Glomerular visceral epithelial cell (primary cell): ENCODE measurements around the gene TCF7L1.
"Not testable (repeated sequence)": the region's sequence is repeated elsewhere in the genome, so short reads cannot be mapped to it uniquely, and the experiment has no call there.

Experiments
- DNase-seq: peaks from one replicate; pipeline ENCODE4 v3.0.0-alpha.2; 2016; ENCODE audit errors: extremely low spot score

Gene TCF7L1

GRCh38 chr2:85283641-85284040 is 150.4 kb downstream of the TCF7L1 start:
- DNase-seq = no peak

DNA sequence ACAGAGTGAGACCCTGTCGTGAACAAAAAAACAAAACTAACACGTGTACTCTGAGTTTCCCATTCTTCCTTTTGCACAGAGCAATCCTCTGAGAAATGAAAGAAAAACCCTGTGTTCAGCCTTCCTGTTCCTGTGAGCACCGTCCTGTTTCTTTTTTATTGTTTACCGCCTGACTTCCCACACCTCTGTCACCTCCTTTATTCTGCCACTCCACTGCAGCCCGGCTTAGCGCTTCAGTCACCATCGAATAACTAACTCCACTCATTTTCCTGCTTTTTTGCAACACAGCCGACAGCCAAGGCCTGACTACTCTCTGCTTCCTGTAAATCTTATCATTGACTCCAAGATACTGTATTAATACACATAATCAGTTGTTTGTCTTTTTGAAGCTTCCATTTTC is 153.7 kb downstream of the TCF7L1 start:
- no peak for DNase-seq

DNA sequence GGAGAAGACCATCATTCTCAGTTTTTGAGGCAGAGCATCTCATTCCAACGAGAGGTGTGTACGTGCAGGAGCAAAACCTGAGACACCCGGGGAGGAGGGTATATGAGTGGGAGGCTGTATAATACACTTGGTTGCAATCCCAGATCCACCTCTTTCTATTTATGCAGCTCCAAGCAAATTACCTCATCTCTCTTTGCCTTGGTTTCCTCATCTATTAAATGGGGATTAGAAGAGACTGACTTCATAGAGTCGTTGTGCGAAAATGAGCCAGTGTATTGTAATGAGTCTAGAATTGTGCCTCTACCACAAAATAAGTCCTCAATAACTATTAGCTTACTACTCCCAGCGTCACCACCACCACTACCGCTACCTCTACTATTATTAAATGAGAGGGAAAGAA is 154.5 kb downstream of the TCF7L1 start:
- no peak for DNase-seq

- peak; percentile 40 for DNase-seq
Observed at GRCh38 chr2:85288244-85288725, 155.1 kb downstream of the TCF7L1 start.

DNA sequence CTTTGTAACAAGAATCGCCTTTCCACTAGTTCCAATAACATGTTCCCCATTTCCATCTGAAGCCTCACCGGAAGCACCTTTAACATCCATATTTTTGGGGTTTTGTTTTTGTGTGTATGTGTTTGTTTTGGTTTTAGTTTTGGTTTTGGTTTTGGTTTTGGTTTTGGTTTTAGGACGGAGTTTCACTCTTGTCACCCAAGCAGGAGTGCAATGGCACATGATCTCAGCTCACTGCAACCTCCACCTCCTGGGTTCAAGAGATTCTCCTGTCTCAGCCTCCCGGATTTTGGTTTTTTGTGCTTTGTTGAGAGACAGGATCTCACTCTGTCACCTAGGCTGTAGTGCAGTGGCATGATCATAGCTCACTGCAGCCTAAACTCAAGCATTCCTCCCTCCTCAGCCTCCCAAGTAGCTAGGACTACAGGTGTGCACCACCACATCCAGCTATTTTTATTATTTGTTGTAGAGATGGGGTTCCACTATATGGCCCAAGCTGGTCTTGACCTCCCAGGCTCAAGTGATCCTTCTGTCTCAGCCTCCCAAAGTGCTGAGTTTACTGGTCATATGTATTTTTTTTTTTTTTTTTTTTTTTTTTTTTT is 158.3 kb downstream of the TCF7L1 start:
- DNase-seq = no peak

DNA sequence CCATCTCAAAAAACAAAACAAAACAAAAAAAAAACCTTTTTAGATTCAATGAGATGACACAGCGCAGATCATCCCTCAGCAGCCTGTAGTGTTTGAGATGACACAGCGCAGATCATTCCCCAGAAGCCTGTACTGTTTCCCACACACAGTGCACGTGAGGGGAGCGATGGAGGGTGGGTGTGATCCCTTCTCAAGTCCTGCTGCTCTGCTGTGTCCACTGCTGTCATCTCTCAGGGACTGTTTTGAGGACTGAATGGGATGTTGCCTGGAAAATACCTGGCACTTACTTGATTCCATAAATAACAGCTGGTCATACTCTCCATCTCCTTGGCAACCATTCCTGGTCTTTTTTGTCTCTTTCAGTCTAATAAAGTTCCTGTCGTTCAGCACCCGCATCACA is 168.9 kb downstream of the TCF7L1 start:
- DNase-seq = no peak

DNA sequence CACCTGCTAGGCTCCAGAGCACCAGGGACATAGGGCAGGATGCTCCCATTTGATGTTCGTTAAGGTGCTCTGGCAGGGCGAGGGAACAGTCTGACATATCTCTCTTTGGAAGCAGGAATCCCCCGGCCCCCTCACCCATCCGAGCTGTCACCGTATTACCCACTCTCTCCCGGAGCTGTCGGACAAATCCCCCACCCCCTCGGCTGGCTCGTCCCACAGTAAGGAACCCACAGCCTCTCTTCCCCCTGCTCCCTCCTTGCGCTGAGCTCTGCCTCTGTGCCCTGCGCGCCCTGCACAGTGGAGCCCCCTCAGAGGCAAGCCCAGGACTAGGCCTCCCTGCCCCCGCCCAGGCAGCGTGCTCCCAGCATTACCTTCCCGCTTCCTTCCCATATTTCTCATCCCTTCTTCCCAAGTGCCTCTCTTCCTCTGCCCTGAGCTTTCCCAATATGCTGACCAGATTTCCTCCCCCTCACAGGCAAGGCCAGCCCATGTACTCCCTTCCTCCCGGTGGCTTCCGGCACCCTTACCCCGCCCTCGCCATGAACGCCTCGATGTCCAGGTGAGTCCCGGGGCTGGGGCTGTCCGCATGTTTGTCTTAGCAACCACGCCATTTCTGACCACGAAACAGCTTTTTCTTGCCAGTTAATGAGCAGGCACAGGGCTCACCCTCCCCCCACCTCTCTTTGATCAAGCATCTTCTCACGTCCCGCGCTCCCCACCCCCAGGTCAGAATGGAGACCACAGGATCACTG is 170.8 kb downstream of the TCF7L1 start:
- no peak for DNase-seq

DNA sequence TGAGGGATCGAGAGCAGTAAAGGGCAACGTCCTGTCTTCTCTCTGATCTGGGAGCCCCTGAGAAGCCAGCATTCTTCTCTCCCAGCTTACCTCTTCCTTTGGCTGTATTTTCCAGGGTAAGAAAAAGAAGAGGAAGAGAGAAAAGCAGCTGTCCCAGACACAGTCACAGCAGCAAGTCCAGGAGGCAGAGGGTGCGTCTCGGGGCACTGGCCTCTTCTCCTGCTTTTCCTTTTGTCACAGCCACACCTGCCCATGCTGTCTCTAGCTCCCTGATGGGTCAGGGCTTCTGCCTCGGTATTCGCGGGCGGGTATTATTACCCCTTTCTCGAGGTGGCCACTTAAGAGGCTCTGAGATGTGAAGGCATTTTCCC is 174.3 kb downstream of the TCF7L1 start:
- no peak for DNase-seq

GRCh38 chr2:85308201-85308600 is 175.0 kb downstream of the TCF7L1 start:
- DNase-seq = no peak

DNA sequence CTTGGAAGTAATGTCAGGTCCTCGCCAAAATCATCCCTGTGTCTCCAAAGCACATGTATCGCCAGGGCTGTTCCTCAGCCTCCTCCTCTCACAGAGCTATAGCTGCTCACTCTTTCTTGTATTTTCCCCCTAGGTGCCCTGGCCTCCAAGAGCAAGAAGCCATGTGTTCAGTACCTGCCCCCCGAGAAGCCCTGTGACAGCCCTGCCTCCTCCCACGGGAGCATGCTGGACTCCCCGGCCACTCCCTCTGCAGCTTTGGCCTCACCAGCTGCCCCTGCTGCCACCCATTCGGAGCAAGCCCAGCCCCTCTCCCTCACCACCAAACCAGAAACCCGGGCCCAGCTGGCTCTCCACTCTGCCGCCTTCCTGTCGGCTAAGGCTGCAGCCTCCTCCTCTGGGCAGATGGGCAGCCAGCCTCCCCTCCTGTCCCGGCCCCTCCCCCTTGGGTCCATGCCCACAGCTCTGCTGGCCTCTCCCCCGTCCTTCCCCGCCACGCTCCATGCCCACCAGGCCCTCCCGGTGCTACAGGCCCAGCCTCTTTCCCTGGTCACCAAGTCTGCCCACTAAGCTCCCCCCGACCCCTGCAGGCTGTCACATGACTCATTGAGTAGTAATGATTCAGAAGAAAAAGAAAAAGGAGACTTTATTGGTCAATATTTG is 175.8 kb downstream of the TCF7L1 start:
- DNase-seq = peak; percentile 98

- DNase-seq = no peak
Observed at GRCh38 chr2:85309699-85310321, 176.6 kb downstream of the TCF7L1 start.

- DNase-seq = peak; percentile 39
Observed at GRCh38 chr2:85310330-85310729, 177.1 kb downstream of the TCF7L1 start.

DNA sequence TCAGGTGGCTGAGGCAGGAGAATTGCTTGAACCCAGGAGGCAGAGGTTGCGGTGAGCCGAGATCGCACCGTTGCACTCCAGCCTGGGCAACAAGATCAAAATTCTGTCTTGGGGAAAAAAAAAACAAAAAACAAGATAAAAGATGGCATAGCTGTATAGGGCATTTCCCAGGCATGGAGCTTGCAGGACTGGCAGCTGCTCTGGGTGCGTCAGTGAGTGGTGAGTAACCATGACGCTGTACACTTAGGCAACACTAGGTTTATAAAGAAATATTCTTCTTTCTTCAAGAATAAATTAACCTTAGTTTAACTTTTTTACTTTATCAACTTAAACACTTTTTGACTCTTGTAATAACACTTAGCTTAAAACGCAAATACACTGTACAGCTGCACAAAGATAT is 179.2 kb downstream of the TCF7L1 start:
- no peak for DNase-seq

DNA sequence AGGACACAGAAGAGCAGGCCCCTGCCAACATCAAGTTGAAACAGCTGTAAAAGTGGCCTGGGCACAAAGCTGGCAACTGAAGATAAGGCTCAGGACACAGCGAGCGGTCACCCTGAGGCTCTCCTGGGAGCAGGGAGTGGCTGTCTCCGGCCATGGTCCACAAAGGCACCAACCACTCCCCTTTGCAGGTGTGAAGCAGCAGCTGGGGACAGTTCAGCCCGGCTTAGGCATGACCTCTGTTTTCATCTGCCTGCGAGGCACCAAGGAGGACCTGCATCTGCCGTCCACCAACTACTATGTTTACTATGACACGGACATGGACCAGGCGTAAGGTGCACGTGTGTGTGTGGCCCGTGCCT is 181.7 kb downstream of the TCF7L1 start:
- no peak for DNase-seq

- DNase-seq = not testable (repeated sequence)
Observed at GRCh38 chr2:85315921-85316320, 182.7 kb downstream of the TCF7L1 start.

GRCh38 chr2:85318222-85319074 is 185.3 kb downstream of the TCF7L1 start:
- no peak for DNase-seq

DNA sequence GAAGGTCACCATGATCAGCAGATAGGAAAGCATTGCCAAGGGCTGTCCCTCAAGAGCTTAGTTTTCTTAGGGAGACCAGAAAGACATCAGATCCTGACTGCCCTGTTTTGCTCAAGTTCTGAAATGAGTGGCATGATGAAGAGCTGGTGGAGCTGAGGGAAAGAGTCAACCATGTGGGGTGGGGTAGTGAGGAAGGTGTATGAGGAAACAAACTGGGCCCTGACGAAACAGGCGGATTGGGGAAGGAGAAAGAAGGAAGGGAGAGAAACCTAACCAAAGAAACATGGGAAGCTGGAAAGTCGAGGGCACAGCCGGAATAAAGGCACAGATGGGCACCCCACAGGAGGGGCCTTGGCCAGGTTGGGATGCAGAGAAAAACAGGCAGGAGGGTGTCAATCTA is 186.6 kb downstream of the TCF7L1 start:
- no peak for DNase-seq

DNA sequence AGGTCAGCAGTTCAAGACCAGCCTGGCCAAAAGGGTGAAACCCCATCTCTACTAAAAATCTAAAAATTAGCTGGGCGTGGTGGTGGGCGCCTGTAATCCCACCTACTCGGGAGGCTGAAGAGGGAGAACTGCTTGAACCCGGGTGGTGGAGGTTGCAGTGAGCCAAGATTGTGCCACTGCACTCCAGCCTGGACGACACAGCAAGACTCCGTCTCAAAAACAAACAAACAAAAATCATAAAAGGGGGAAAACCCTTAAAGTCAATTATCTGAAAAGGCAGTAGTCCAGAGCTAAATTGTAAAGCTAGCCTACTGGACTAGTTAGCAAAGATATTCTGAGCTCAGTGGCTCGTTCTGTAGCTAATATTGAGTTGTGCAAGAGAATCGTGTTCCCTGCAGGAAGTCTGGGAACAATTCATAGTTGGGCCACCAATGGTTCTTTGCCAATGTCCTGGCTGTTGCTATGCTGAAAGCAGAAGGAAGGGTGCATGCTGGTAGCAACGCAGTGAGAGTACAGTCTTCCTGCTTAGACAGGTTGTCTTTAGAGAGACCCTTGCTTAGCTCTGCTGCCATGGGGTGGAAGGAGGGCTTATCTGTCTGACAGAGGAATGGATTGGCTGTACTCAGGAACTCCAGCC is 190.3 kb downstream of the TCF7L1 start:
- no peak for DNase-seq

GRCh38 chr2:85323988-85324367 is 190.8 kb downstream of the TCF7L1 start:
- DNase-seq = not testable (repeated sequence)

DNA sequence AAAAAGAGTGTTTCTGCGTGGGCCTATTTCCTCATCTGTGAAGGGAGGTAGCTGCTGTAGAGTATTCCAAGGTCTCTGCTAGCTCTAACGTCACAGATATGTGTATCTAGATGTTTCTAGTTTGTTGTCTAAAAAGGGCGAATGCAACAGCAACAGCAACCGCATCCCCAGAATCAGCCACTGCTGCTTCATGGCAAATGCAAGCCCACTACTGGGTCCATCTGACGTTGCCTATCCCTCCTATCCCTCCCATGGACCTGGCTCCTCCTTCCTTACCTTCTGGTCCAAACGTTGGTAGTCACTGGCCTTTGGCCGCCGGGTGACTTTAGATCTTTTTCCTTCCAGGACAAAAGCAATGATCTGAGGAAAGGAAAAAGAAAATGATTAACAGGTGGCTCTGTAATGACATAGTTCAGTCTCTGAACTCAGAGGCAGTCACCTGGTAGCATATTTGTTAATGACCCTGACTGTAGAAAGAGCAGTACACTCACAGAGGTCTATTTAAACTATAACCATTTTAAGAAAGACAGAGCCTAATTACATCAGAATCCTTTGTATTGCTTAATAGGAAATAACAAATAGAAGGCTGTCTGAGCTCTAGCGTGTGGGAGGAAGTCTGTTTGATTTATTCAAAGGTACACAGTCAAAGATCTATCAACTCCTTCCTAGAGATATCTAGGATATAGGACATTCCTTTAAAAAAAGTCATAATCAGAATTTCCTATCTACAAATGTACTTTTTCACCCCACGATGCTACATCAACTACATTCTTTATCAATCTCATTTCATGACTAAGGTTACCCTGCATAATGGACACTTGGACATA is 191.7 kb downstream of the TCF7L1 start:
- no peak for DNase-seq

- DNase-seq = no peak
Observed at GRCh38 chr2:85325466-85325811, 192.2 kb downstream of the TCF7L1 start.
